Upper lobe of left lung (tissue), 6 donors: ENCODE data around the gene GP1BA. TPM values are rescaled to one million over a fixed set of nuclear protein-coding genes. Genes with fewer than 3 reads are reported as not detected.
A peak's percentile ranks its signal among the peaks of the same experiment; 100 is the strongest.

Source experiments
- ATAC-seq, 2 donors: fragments of 200-7000 bp; cut with Tn5 transposase; one replicate each; pipeline ENCODE4 v1.9.1; 2022; ENCODE audit warnings: mild to moderate bottlenecking in 2 of 2, moderate library complexity in 2 of 2; ENCODE audit not compliant: low FRiP score in 2 of 2
- DNase-seq, 2 donors: peaks; one replicate each; pipeline ENCODE4 v3.0.0-alpha.2; 2019 to 2020
- H3K27ac ChIP-seq, 4 donors: fragments of 200-600 bp; sonication (generic); one replicate each; pipeline ENCODE4 v1.5.1; 2016 to 2019
- H3K27me3 ChIP-seq, 4 donors: fragments of 200-600 bp; sonication (generic); one replicate each; pipeline ENCODE4 v1.5.1; 2017 to 2019
- H3K36me3 ChIP-seq, 4 donors: fragments of 200-600 bp; sonication (generic); one replicate each; pipeline ENCODE4 v1.5.1; 2016 to 2019
- H3K4me1 ChIP-seq, 4 donors: fragments of 200-600 bp; sonication (generic); one replicate each; pipeline ENCODE4 v1.5.1; 2018 to 2019
- H3K4me3 ChIP-seq, 4 donors: fragments of 200-600 bp; sonication (generic); one replicate each; pipeline ENCODE4 v1.5.1; 2017 to 2019; ENCODE audit warnings: mild to moderate bottlenecking in 2 of 4, moderate library complexity in 1 of 4
- H3K9me3 ChIP-seq, 4 donors: fragments of 200-600 bp; sonication (generic); one replicate each; pipeline ENCODE4 v1.5.1; 2018 to 2019
- EP300 ChIP-seq, 4 donors: sonication (generic); formaldehyde crosslinking; IDR thresholded peaks; one replicate each; pipeline ENCODE4 v1.5.1; 2017; ENCODE audit warnings: antibody characterized with exemption in 4 of 4, control low read depth in 2 of 4
- POLR2A ChIP-seq, 4 donors: fragments of 450-650 bp; IDR thresholded peaks; one replicate each; pipeline ENCODE4 v1.5.1; 2016 to 2017; ENCODE audit warnings: antibody characterized with exemption in 4 of 4, mild to moderate bottlenecking in 2 of 4
- POLR2AphosphoS5 ChIP-seq, 2 donors: sonication (generic); formaldehyde crosslinking; IDR thresholded peaks; one replicate each; pipeline ENCODE4 v1.5.1; 2017; ENCODE audit warnings: antibody characterized with exemption in 2 of 2
- WGBS, 2 donors: methylation state at CpG; one replicate each; pipeline ENCODE4 v1.1.5; 2017 to 2018; 5-methylcytosine and 5-hydroxymethylcytosine counted together
- total RNA-seq, 6 donors: library from RNA; depleted of rRNA in 4 of 6; stranded (reverse); fragments of >200 nt in 4 of 6; gene quantifications; one replicate each; pipeline versions ENCODE4 v1.1.0 to v1.2.1, GENCODE V29; 2016 to 2021
- TF ChIP-seq, protein P1 (sequence below), 6 experiments: fragments of 450-650 bp in 4 of 6; fragments of 200-600 bp in 2 of 6; sonication (generic) in 2 of 6; IDR thresholded peaks; one replicate each; pipeline ENCODE4 v1.5.1; 2016 to 2019; ENCODE audit warnings: antibody characterized with exemption in 6 of 6
- donor health status: DM: no; HTN: no; CAD: no; lungs with moderate emphysema.
- donor health status: DM: no; HTN: yes; CAD: no; lungs with severe emphysema.

GP1BA gene
- total RNA-seq, 6 donors from 2014 or later, result 0.23 to 1.4 (median 0.59) TPM; not detected in 1

DNA sequence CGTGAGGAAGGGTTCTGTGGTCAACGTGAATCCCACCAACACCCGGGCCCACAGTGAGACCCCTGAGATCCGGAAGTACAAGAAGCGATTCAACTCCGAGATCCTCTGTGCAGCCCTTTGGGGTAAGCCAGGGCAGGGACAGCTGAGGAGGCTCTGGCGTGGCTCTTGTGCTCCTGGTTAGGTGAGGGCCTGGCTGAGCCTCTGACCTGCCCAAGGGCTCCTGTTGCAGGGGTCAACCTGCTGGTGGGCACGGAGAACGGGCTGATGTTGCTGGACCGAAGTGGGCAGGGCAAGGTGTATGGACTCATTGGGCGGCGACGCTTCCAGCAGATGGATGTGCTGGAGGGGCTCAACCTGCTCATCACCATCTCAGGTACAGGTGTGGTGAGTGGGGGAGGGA is 37.0 kb upstream of the GP1BA start:
- 97 to 100% methylated on average over 3 to 13 of the region's 13 CpGs for WGBS, 2 donors
- no peak for ATAC-seq
- H3K9me3 ChIP-seq, result no peaks in the 10 kb centered on the region
- DNase-seq, result peak in 1 of 2 donors; percentile 27
- peaks cover 0 to 5% (median 0%) of the 10 kb centered on the region in 4 donors for H3K27me3 ChIP-seq
- TF ChIP-seq POLR2A (IDR thresholded peaks at IDR 0.05) (no peak), EP300 (IDR thresholded peaks at IDR 0.05) (no peak), POLR2AphosphoS5 (IDR thresholded peaks at IDR 0.05) (no peak)
- TF ChIP-seq, protein P1, sequence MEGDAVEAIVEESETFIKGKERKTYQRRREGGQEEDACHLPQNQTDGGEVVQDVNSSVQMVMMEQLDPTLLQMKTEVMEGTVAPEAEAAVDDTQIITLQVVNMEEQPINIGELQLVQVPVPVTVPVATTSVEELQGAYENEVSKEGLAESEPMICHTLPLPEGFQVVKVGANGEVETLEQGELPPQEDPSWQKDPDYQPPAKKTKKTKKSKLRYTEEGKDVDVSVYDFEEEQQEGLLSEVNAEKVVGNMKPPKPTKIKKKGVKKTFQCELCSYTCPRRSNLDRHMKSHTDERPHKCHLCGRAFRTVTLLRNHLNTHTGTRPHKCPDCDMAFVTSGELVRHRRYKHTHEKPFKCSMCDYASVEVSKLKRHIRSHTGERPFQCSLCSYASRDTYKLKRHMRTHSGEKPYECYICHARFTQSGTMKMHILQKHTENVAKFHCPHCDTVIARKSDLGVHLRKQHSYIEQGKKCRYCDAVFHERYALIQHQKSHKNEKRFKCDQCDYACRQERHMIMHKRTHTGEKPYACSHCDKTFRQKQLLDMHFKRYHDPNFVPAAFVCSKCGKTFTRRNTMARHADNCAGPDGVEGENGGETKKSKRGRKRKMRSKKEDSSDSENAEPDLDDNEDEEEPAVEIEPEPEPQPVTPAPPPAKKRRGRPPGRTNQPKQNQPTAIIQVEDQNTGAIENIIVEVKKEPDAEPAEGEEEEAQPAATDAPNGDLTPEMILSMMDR (IDR thresholded peaks at IDR 0.05), result no peak
- no peak overlapping the region for H3K4me3 ChIP-seq
- H3K36me3 ChIP-seq, result peaks cover 25 to 76% (median 72%) of the 10 kb centered on the region in 4 donors
- no peak overlapping the region for H3K27ac ChIP-seq
- peaks cover 0 to 13% (median 8%) of the 10 kb centered on the region in 4 donors for H3K4me1 ChIP-seq

DNA sequence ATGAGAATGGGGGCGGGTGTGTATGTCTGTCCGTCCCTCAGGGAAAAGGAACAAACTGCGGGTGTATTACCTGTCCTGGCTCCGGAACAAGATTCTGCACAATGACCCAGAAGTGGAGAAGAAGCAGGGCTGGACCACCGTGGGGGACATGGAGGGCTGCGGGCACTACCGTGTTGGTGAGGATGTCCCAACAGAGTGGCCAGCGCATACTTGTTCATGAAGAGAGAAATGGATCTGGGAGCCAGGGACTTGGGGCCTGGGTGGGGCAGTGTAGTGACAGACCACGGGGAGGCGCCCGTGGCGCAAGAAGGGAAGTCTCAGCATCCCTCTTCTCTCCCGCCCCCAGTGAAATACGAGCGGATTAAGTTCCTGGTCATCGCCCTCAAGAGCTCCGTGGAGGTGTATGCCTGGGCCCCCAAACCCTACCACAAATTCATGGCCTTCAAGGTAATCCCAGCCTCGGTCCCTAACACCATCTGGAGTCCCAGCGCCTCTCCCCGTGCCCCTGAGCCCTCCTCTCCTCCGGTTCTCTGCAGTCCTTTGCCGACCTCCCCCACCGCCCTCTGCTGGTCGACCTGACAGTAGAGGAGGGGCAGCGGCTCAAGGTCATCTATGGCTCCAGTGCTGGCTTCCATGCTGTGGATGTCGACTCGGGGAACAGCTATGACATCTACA is 36.3 kb upstream of the GP1BA start:
- WGBS, 2 donors, result 77 to 81% methylated on average over 24 to 27 of the region's 27 CpGs

DNA sequence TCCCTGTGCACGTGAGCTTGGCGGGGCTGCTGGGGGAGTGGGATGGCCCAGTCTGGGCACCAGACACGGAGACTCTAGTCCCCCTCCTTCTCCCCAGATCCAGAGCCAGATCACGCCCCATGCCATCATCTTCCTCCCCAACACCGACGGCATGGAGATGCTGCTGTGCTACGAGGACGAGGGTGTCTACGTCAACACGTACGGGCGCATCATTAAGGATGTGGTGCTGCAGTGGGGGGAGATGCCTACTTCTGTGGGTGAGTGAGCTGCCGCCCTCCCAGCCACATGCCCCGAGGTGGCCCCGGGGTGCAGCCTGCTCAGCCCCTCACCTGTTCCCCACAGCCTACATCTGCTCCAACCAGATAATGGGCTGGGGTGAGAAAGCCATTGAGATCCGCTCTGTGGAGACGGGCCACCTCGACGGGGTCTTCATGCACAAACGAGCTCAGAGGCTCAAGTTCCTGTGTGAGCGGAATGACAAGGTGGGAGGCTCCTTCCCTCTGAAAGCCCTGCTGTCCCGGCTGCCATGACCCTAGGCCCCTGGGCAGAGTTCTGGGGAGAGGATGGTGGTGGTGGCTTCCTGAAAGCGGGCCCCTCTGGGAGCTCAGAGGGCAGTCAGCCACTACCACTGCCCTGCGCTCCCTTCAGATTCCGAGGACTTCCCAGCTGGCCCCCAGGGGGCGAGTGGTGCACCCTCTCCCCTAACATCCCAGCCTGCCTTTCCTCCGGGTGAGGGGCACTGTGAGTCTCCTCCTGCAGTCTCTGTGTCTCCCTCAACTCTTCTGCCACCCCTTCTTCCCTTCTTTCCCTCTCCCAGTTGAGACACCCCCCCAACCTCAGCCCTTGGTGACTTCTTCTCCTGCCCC is 35.5 kb upstream of the GP1BA start:
- peaks cover 0 to 9% (median 0%) of the 10 kb centered on the region in 4 donors for H3K27me3 ChIP-seq
- TF ChIP-seq POLR2A (IDR thresholded peaks at IDR 0.05) (no peak), EP300 (IDR thresholded peaks at IDR 0.05) (no peak), POLR2AphosphoS5 (IDR thresholded peaks at IDR 0.05) (no peak)
- TF ChIP-seq, protein P1 (IDR thresholded peaks at IDR 0.05), result no peak
- no peaks in the 10 kb centered on the region for H3K9me3 ChIP-seq
- peaks cover 15 to 62% (median 58%) of the 10 kb centered on the region in 4 donors for H3K36me3 ChIP-seq
- ATAC-seq (no peak), DNase-seq (peak in 1 of 2 donors; percentile 58)
- peaks cover 0 to 26% (median 18%) of the 10 kb centered on the region in 4 donors for H3K4me1 ChIP-seq
- WGBS, 2 donors, result 91% methylated on average over 19 to 27 of the region's 27 CpGs
- H3K4me3 ChIP-seq, result no peak overlapping the region
- no peak overlapping the region for H3K27ac ChIP-seq

More for the DNA sequence above, 36.3 kb upstream of the GP1BA start:
- H3K36me3 ChIP-seq, result peaks cover 20 to 69% (median 66%) of the 10 kb centered on the region in 4 donors
- no peak overlapping the region for H3K27ac ChIP-seq
- H3K4me3 ChIP-seq, result no peak overlapping the region
- no peak for TF ChIP-seq EP300 (IDR thresholded peaks at IDR 0.05)
- TF ChIP-seq POLR2A (IDR thresholded peaks at IDR 0.05), result no peak
- TF ChIP-seq POLR2AphosphoS5 (IDR thresholded peaks at IDR 0.05), result no peak
- TF ChIP-seq, protein P1 (IDR thresholded peaks at IDR 0.05), result no peak
- ATAC-seq, result no peak
- no peaks in the 10 kb centered on the region for H3K9me3 ChIP-seq
- peak in 1 of 2 donors; percentile 58 for DNase-seq
- peaks cover 0 to 9% (median 0%) of the 10 kb centered on the region in 4 donors for H3K27me3 ChIP-seq
- H3K4me1 ChIP-seq, result peaks cover 0 to 20% (median 15%) of the 10 kb centered on the region in 4 donors

DNA sequence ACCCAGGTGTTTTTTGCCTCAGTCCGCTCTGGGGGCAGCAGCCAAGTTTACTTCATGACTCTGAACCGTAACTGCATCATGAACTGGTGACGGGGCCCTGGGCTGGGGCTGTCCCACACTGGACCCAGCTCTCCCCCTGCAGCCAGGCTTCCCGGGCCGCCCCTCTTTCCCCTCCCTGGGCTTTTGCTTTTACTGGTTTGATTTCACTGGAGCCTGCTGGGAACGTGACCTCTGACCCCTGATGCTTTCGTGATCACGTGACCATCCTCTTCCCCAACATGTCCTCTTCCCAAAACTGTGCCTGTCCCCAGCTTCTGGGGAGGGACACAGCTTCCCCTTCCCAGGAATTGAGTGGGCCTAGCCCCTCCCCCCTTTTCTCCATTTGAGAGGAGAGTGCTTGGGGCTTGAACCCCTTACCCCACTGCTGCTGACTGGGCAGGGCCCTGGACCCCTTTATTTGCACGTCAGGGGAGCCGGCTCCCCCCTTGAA is 34.8 kb upstream of the GP1BA start:
- no peaks in the 10 kb centered on the region for H3K9me3 ChIP-seq
- no peak overlapping the region for H3K27ac ChIP-seq
- no peak overlapping the region for H3K4me3 ChIP-seq
- TF ChIP-seq POLR2A (IDR thresholded peaks at IDR 0.05) (no peak), POLR2AphosphoS5 (IDR thresholded peaks at IDR 0.05) (no peak), EP300 (IDR thresholded peaks at IDR 0.05) (no peak)
- TF ChIP-seq, protein P1 (IDR thresholded peaks at IDR 0.05), result no peak
- H3K36me3 ChIP-seq, result peaks cover 13 to 55% (median 53%) of the 10 kb centered on the region in 4 donors
- peaks cover 0 to 9% (median 0%) of the 10 kb centered on the region in 4 donors for H3K27me3 ChIP-seq
- peak in 1 of 2 donors; percentile 47 for DNase-seq
- ATAC-seq, result no peak
- H3K4me1 ChIP-seq, result peaks cover 0 to 33% (median 18%) of the 10 kb centered on the region in 4 donors
- WGBS, 2 donors, result 89 to 94% methylated on average over 7 to 10 of the region's 10 CpGs
